Fibroblast of skin of right biceps (primary cell): ENCODE data around the gene TEDC1.

Source experiments
- DNase-seq: peaks from one replicate; pipeline ENCODE4 v3.0.0-alpha.2; 2013

The TEDC1 gene

GRCh38 chr14:105486163-105486973 lies 4.7 kb upstream of the TEDC1 start, which contains the start of gene CRIP1:
TSS of gene CRIP1 (plus strand) at chr14:105486886. CDS start at chr14:105487260, 374 bp downstream.
- DNase-seq = no peak

- DNase-seq = peak; percentile 5
Measured at GRCh38 chr14:105486974-105487448, 4.0 kb upstream of the TEDC1 start.

GRCh38 chr14:105487449-105487985 lies 3.5 kb upstream of the TEDC1 start:
- DNase-seq = no peak

GRCh38 chr14:105487986-105488777 lies 2.9 kb upstream of the TEDC1 start:
- DNase-seq = no peak

GRCh38 chr14:105488781-105489541 lies 2.1 kb upstream of the TEDC1 start:
- DNase-seq = no peak

GRCh38 chr14:105489542-105490266 lies 1.3 kb upstream of the TEDC1 start:
- DNase-seq = peak; percentile 84

GRCh38 chr14:105490267-105490571 lies 827 bp upstream of the TEDC1 start:
- no peak for DNase-seq

- DNase-seq = peak; percentile 61
Measured at GRCh38 chr14:105491366-105491973, 424 bp downstream of the TEDC1 start.

- no peak for DNase-seq
Measured at GRCh38 chr14:105492031-105492970, 1.3 kb downstream of the TEDC1 start.

- no peak for DNase-seq
Measured at GRCh38 chr14:105492971-105493871, 2.2 kb downstream of the TEDC1 start.

- no peak for DNase-seq
Measured at GRCh38 chr14:105493921-105494605, 3.0 kb downstream of the TEDC1 start.

GRCh38 chr14:105494606-105494929 lies 3.5 kb downstream of the TEDC1 start:
- no peak for DNase-seq

- DNase-seq = no peak
Measured at GRCh38 chr14:105495101-105495989, 4.3 kb downstream of the TEDC1 start.

- DNase-seq = no peak
Measured at GRCh38 chr14:105495990-105496830, 5.2 kb downstream of the TEDC1 start.

GRCh38 chr14:105496831-105497591 lies 6.0 kb downstream of the TEDC1 start:
- DNase-seq = no peak
